ENCODE measurements around the gene CALML6. TPM values are rescaled to one million over a fixed set of nuclear protein-coding genes. Genes with fewer than 3 reads are reported as not detected.

Gene CALML6
- 0.19 TPM for total RNA-seq (2013)
- under 1 TPM in 1 of 3 donors, not detected in 2; 0.24 TPM for polyA plus RNA-seq
- 0.08 and 0.14 TPM in 2 replicates for polyA minus RNA-seq
- total RNA-seq: 0 to 0.45 (median 0.13) reads per million in 11 experiments

DNA sequence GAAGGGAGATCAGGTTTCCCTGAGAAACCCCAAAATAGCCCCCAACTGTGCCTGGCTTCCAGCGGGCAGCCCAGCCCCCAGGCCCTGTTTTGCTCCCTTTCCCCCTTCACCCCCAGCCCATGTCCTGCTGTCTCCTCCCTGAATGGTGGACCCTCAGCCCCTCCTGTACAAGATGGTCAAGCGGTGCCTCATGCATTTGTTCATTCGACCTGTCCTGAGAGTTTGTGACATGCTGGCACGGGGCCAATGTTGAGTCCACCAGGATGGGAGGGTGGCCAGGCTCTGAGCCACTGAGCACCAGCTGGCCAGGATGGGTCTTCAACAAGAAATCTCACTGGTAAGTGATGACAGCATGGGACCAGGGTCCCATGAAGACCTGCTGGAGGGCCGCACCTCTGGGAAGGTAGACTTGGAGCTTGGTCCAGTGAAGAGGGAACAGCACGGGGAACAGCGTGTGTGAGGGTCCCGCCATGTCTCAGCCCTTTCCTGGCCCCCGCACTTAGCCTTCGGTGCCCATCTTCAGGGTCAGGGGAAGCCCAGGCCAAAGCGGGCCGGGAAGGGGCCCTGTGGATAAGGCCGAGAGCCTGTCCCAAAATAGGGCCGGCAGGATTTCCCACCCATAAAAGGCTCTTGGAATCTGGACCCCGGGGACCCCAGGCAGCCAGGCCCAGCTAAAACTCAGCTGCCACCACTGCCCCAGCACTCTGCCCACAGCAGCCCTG lies at the start of gene CALML6:
Gene CALML6 (plus strand): TSS at position 290 of the 722 bp plus-strand sequence. CDS start 21 bp downstream, at position 311.
- Mint-ChIP-seq H3K36me3 (no peaks in the 10 kb centered on the region), H3K4me1 (peaks cover 7% of the 10 kb centered on the region), H3K9me3 (peaks cover 0 to 4% (median 0%) of the 10 kb centered on the region in 7 donors), H3K27ac (no peak within 1 kb of the TSS), H3K4me3 (no peak within 1 kb of the TSS), H3K27me3 (ENCODE audit: low read depth in 3 of 3) (peaks cover 3 to 24% (median 17%) of the 10 kb centered on the region in 3 donors)
- WGBS (ENCODE audit: insufficient coverage): 92% methylated on average over 11 of the region's 15 CpGs
- Histone ChIP-seq H3K79me2 (ENCODE audit: insufficient read depth, low read length) (no peaks in the 10 kb centered on the region), H3K9me3 (replicated peaks in 1 of 2; ENCODE audit: control insufficient read depth in 1 of 2, insufficient read depth in 1 of 2, low read length in 2 of 2) (no peaks in the 10 kb centered on the region), H4K20me1 (ENCODE audit: insufficient read depth, low read length) (no peaks in the 10 kb centered on the region), H3K27ac (ENCODE audit: low read depth in 1 of 2, low read length in 2 of 2) (no peak within 1 kb of the TSS), H3K27me3 (ENCODE audit: control insufficient read depth in 2 of 2, insufficient read depth in 2 of 2, low read length in 2 of 2) (peaks cover 0 to 18% of the 10 kb centered on the region in 2 donors), H3K4me2 (replicated peaks; ENCODE audit: extremely low read depth, low read length, poor library complexity, severe bottlenecking) (no peak within 1 kb of the TSS), H3K4me3 (replicated peaks in 1 of 3; ENCODE audit: low read depth in 2 of 3, low read length in 3 of 3) (no peak within 1 kb of the TSS), H3K36me3 (replicated peaks in 1 of 2; ENCODE audit: control insufficient read depth in 1 of 2, insufficient read depth in 2 of 2, low read length in 2 of 2) (no peaks in the 10 kb centered on the region), H3K9ac (ENCODE audit: insufficient read depth, low read length, poor library complexity, severe bottlenecking) (no peak within 1 kb of the TSS), H2AFZ (ENCODE audit: insufficient read depth, low read depth, low read length, poor library complexity, severe bottlenecking) (no peak within 1 kb of the TSS), H3K4me1 (ENCODE audit: control insufficient read depth in 1 of 2, insufficient read depth in 2 of 2, low read length in 2 of 2) (peaks cover 13 to 19% of the 10 kb centered on the region in 2 donors)
- DNase-seq: no peak
- TF ChIP-seq, protein P1, sequence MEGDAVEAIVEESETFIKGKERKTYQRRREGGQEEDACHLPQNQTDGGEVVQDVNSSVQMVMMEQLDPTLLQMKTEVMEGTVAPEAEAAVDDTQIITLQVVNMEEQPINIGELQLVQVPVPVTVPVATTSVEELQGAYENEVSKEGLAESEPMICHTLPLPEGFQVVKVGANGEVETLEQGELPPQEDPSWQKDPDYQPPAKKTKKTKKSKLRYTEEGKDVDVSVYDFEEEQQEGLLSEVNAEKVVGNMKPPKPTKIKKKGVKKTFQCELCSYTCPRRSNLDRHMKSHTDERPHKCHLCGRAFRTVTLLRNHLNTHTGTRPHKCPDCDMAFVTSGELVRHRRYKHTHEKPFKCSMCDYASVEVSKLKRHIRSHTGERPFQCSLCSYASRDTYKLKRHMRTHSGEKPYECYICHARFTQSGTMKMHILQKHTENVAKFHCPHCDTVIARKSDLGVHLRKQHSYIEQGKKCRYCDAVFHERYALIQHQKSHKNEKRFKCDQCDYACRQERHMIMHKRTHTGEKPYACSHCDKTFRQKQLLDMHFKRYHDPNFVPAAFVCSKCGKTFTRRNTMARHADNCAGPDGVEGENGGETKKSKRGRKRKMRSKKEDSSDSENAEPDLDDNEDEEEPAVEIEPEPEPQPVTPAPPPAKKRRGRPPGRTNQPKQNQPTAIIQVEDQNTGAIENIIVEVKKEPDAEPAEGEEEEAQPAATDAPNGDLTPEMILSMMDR (IDR thresholded peaks at IDR 0.05): no peak
- intact Hi-C loops (cut with micrococcal nuclease): loop anchor here (5.0 to 10.0 kb wide), 2 partner anchors 220 to 287 kb away; no protein-coding TSS in a partner anchor

DNA sequence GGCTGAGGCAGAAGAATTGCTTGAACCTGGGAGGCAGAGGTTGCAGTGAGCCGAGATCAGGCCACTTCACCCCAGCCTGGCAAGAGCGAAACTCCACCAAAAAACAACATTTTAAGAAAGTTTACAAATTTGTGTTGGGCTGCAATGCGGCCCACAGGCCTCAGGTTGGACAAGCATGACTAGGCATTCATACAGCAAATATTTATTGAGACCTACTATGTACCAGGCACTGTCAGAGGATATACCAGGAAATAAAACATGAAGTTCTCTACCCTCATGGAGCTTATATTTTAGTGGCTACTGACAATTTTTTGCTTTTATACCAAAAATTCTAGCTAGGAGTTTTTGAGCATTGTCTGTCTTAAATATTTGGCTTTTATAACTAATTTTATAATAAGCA lies 47.9 kb upstream of the CALML6 start:
- Histone ChIP-seq H3K27me3 (ENCODE audit: control insufficient read depth in 2 of 2, insufficient read depth in 2 of 2, low read length in 2 of 2) (no peaks in the 10 kb centered on the region), H3K36me3 (replicated peaks in 1 of 2; ENCODE audit: control insufficient read depth in 1 of 2, insufficient read depth in 2 of 2, low read length in 2 of 2) (peaks cover 0 to 3% of the 10 kb centered on the region in 2 donors), H3K9ac (ENCODE audit: insufficient read depth, low read length, poor library complexity, severe bottlenecking) (no peak overlapping the region), H3K9me3 (replicated peaks in 1 of 2; ENCODE audit: control insufficient read depth in 1 of 2, insufficient read depth in 1 of 2, low read length in 2 of 2) (no peaks in the 10 kb centered on the region), H3K79me2 (ENCODE audit: insufficient read depth, low read length) (peaks cover 100% of the 10 kb centered on the region), H3K4me1 (ENCODE audit: control insufficient read depth in 1 of 2, insufficient read depth in 2 of 2, low read length in 2 of 2) (peaks cover 42 to 59% of the 10 kb centered on the region in 2 donors), H2AFZ (ENCODE audit: insufficient read depth, low read depth, low read length, poor library complexity, severe bottlenecking) (no peak overlapping the region), H4K20me1 (ENCODE audit: insufficient read depth, low read length) (peaks cover 100% of the 10 kb centered on the region), H3K4me2 (replicated peaks; ENCODE audit: extremely low read depth, low read length, poor library complexity, severe bottlenecking) (no peak overlapping the region), H3K27ac (ENCODE audit: low read depth in 1 of 2, low read length in 2 of 2) (no peak overlapping the region), H3K4me3 (replicated peaks in 1 of 3; ENCODE audit: low read depth in 2 of 3, low read length in 3 of 3) (no peak overlapping the region)
- H3K36me3 Mint-ChIP-seq: peaks cover 6 to 11% of the 10 kb centered on the region in 2 donors
- no peak overlapping the region for H3K4me3 Mint-ChIP-seq
- intact Hi-C loops (cut with micrococcal nuclease): no loop called here
- no CpG with 5 or more reads among the region's 3 CpGs for WGBS (ENCODE audit: insufficient coverage)
- H3K27me3 Mint-ChIP-seq (ENCODE audit: low read depth in 3 of 3): no peaks in the 10 kb centered on the region
- peaks cover 69% of the 10 kb centered on the region for H3K4me1 Mint-ChIP-seq
- TF ChIP-seq, protein P1 (IDR thresholded peaks at IDR 0.05): no peak
- peak overlapping the region in 1 of 7 donors; percentile 67 for H3K27ac Mint-ChIP-seq
- DNase-seq: no peak
- no peaks in the 10 kb centered on the region for H3K9me3 Mint-ChIP-seq

Measured in CD14-positive monocyte (primary cell).